ENCODE measurements around the gene TCEANC2. TPM values are rescaled to one million over a fixed set of nuclear protein-coding genes. Genes with fewer than 3 reads are reported as not detected.

TCEANC2 gene
- total RNA-seq, 1 donor from 2014 or later = 4.7 TPM

DNA sequence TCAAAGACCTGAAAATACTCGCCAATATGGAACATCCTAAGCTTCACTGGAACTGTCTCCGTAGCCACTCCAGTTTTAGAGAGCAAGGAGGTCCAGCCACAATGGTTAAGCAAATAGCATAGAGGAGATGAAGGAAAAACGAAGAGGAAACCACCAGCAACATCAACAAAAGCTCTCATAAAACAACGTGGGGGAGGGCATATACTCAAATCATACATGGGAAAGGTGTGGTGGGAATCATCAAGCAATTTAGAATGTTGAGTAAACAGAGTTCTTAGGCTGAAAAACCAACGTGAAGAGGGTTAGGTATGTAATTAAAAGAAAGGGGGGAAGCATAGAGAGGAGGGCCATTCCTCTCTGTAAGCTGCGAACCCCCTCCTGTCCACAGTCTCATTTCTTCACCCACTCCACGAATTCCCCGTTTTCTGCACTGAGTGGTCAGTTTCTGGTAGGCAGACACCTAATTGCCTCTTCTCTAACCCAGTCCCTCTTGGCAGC, 1.4 kb upstream of the TCEANC2 start:
- Histone ChIP-seq H3K4me1 (peaks cover 52% of the 10 kb centered on the region), H3K4me3 (peak overlapping the region; percentile 91), H3K9me3 (no peaks in the 10 kb centered on the region), H3K27me3 (no peaks in the 10 kb centered on the region), H3K27ac (peak overlapping the region; percentile 98), H3K36me3 (no peaks in the 10 kb centered on the region)
- ATAC-seq (no peak), DNase-seq (no peak)
- TF ChIP-seq, protein P1, sequence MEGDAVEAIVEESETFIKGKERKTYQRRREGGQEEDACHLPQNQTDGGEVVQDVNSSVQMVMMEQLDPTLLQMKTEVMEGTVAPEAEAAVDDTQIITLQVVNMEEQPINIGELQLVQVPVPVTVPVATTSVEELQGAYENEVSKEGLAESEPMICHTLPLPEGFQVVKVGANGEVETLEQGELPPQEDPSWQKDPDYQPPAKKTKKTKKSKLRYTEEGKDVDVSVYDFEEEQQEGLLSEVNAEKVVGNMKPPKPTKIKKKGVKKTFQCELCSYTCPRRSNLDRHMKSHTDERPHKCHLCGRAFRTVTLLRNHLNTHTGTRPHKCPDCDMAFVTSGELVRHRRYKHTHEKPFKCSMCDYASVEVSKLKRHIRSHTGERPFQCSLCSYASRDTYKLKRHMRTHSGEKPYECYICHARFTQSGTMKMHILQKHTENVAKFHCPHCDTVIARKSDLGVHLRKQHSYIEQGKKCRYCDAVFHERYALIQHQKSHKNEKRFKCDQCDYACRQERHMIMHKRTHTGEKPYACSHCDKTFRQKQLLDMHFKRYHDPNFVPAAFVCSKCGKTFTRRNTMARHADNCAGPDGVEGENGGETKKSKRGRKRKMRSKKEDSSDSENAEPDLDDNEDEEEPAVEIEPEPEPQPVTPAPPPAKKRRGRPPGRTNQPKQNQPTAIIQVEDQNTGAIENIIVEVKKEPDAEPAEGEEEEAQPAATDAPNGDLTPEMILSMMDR (IDR thresholded peaks at IDR 0.05) = no peak
- intact Hi-C loops (cut with DNase I) = no loop called here

DNA sequence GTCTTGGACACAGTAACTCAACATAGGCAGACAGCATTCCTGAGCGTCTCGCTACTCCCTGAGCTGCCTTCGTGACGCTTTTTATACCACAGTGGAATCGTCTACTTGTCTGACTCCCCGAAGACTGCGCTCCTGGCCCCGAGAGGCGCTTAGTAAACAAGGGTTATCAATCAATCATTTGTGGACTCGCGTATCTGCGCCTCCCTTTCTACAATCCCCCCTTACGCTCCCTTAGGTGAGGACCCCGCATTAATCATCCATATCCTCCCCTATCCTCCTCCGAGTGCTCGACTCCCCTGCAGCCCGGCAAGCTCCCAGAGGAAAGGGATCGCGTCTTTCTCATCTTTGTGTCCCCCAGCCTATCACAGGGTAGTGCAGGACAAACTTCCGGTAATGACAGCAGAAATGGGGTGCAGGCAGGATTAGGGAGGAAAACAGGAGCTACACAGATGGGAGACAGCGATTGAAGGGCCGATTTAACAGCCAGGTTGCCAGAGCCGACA, 926 bp upstream of the TCEANC2 start:
- H3K27me3 ChIP-seq = no peaks in the 10 kb centered on the region
- peaks cover 48% of the 10 kb centered on the region for H3K4me1 ChIP-seq
- H3K4me3 ChIP-seq = peak overlapping the region; percentile 91
- no peak for DNase-seq
- H3K27ac ChIP-seq = peak overlapping the region; percentile 98
- intact Hi-C loops (cut with DNase I) = no loop called here
- TF ChIP-seq, protein P1 (IDR thresholded peaks at IDR 0.05) = no peak
- no peaks in the 10 kb centered on the region for H3K36me3 ChIP-seq
- peak; percentile 24 for ATAC-seq
- H3K9me3 ChIP-seq = no peaks in the 10 kb centered on the region

DNA sequence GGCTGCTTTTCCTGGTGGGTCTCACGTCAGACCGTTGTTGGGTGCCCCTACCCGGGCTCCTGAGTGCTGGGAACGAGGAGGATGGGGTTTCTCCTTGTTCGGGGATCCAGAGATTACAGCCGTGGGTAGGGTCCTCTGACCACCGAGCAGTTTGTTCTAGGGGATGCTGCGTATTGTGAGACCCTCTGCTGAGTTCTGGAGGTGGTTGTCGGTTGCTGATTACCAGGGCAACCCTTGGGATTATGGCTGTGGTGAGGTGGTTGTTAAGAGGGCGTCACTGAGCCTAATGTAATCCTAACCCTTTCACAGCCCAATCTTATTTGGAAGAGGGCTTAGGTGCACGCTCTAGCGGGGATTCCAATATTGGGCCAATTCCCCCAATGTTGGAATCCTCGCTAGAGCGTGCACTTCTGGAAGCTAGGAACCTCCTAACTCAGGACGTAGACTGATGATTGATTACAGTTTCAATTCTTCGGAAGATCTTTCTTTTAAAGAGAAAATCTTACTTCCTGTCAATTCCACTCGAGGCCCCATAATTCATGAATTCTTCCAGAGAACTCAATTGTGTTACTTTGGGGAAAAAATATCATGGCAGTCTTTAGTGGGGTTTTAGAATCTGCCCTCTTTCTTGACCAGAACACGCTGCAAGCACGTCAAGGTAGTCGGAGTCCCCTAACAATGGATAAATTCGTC, 483 bp downstream of the TCEANC2 start:
- no peaks in the 10 kb centered on the region for H3K9me3 ChIP-seq
- H3K27ac ChIP-seq = peak overlapping the region; percentile 98
- ATAC-seq = no peak
- DNase-seq = no peak
- H3K36me3 ChIP-seq = no peaks in the 10 kb centered on the region
- H3K4me1 ChIP-seq = peaks cover 35% of the 10 kb centered on the region
- intact Hi-C loops (cut with DNase I) = no loop called here
- no peaks in the 10 kb centered on the region for H3K27me3 ChIP-seq
- TF ChIP-seq, protein P1 (IDR thresholded peaks at IDR 0.05) = no peak
- H3K4me3 ChIP-seq = peak overlapping the region; percentile 91

DNA sequence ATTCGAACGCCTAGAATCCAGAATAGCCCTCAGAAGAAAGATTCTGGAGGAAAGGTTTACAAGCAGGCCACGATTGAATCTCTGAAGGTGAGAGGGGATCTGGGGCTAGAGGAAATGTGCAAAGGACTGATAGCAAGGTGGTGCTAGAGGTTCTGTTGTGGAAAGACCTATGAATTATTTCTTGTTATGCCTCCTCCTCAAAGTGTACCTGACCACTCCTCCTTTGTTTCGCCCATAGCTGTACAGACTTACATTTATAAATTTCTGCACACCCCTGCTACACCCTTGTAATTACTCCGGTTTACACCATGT, 986 bp downstream of the TCEANC2 start:
- H3K36me3 ChIP-seq = no peaks in the 10 kb centered on the region
- no peak for DNase-seq
- H3K9me3 ChIP-seq = no peaks in the 10 kb centered on the region
- intact Hi-C loops (cut with DNase I) = no loop called here
- no peak for ATAC-seq
- H3K4me1 ChIP-seq = peaks cover 30% of the 10 kb centered on the region
- H3K27me3 ChIP-seq = no peaks in the 10 kb centered on the region
- no peak overlapping the region for H3K27ac ChIP-seq
- TF ChIP-seq, protein P1 (IDR thresholded peaks at IDR 0.05) = no peak
- peak overlapping the region; percentile 91 for H3K4me3 ChIP-seq

DNA sequence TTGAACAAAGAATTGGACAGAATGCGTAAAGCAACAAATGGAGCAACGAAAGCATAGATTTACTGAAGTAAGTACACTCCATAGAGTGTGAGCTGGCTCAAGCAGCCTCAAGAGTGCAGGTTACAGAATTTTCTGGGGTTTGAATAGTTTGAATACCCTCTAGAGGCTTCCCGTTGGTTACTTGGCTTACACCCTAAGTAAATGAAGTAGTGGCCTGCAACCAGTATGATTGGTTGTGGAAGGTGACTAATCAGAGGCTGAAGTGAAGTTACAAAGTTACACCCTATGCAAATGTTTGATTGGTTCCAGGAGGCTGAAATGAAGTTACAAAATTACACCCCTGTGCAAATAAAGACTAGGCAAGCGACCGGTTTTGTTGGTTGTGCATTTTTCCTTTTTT, 10.9 kb downstream of the TCEANC2 start:
- TF ChIP-seq, protein P1 (IDR thresholded peaks at IDR 0.05) = no peak
- DNase-seq = no peak
- intact Hi-C loops (cut with DNase I) = no loop called here

More for the DNA sequence above, 10.9 kb downstream of the TCEANC2 start:
- Histone ChIP-seq H3K4me1 (no peaks in the 10 kb centered on the region), H3K27ac (no peak overlapping the region), H3K36me3 (no peaks in the 10 kb centered on the region), H3K9me3 (no peaks in the 10 kb centered on the region), H3K27me3 (no peaks in the 10 kb centered on the region), H3K4me3 (no peak overlapping the region)
- ATAC-seq = no peak
